Testis (tissue), 3 donors: ENCODE results near the gene ALDH3B2. TPM values are rescaled to one million over a fixed set of nuclear protein-coding genes. Genes with fewer than 3 reads are reported as not detected.

Experiments
- DNase-seq: peaks from one replicate; pipeline ENCODE4 v3.0.0-alpha.2; 2019
- H3K27ac ChIP-seq, 2 donors: fragments of 200-600 bp; sonication (generic); one replicate each; pipeline ENCODE4 v1.5.1; 2019
- H3K27me3 ChIP-seq: fragments of 200-600 bp; sonication (generic); one replicate; pipeline ENCODE4 v1.5.1; 2019
- H3K36me3 ChIP-seq: fragments of 200-600 bp; sonication (generic); one replicate; pipeline ENCODE4 v1.5.1; 2017; ENCODE audit warnings: low read depth; ENCODE audit errors: missing control alignments
- H3K4me1 ChIP-seq: fragments of 200-600 bp; sonication (generic); one replicate; pipeline ENCODE4 v1.5.1; 2019
- H3K4me3 ChIP-seq, 2 donors: fragments of 200-600 bp; sonication (generic); one replicate each; pipeline ENCODE4 v1.5.1; 2017 to 2019
- H3K9me3 ChIP-seq: fragments of 200-600 bp; sonication (generic); one replicate; pipeline ENCODE4 v1.5.1; 2017
- CTCF ChIP-seq, 3 experiments: fragments of 450-650 bp in 2 of 3; fragments of 200-600 bp in 1 of 3; sonication (generic) in 1 of 3; IDR thresholded peaks; one replicate each; pipeline ENCODE4 v1.5.1; 2016 to 2019; ENCODE audit warnings: antibody characterized with exemption in 3 of 3, mild to moderate bottlenecking in 2 of 3, moderate library complexity in 1 of 3
- POLR2A ChIP-seq: fragments of 450-650 bp; IDR thresholded peaks from one replicate; pipeline ENCODE4 v1.6.1; 2017; ENCODE audit warnings: antibody characterized with exemption, mild to moderate bottlenecking, moderate library complexity
- WGBS, 2 donors: methylation state at CpG; one replicate each; pipeline ENCODE4 v1.1.5; 2018; 5-methylcytosine and 5-hydroxymethylcytosine counted together
- intact Hi-C: fragments of 100-400 bp; cut with DNase I; formaldehyde crosslinking; loops from one replicate; pipeline ENCODE4 v1.15.1; 2023; ENCODE audit warnings: low total_unique reads
- polyA plus RNA-seq: library from polyadenylated mRNA; stranded (reverse); fragments of 350-450 nt; fragmentation: Illumina TruSeq; extraction: RNeasy Lipid Tissue Mini Kit (QIAGEN cat#74804); gene quantifications from one replicate; pipeline ENCODE4 v1.2.3, GENCODE V29; 2014; ENCODE audit warnings: low read depth, low replicate concordance; ENCODE audit not compliant: insufficient read depth
- total RNA-seq, 2 donors: library from RNA; depleted of rRNA; stranded (reverse); fragments of >200 nt; gene quantifications; one replicate each; pipeline ENCODE4 v1.2.3, GENCODE V29; 2016

The ALDH3B2 gene
- total and polyA plus RNA-seq, 3 donors from 2014 or later = 0.19 TPM; not detected in 2

GRCh38 chr11:67657300-67657699, 17.1 kb downstream of the ALDH3B2 start:
- no peaks in the 10 kb centered on the region for H3K36me3 ChIP-seq
- H3K4me3 ChIP-seq = no peak overlapping the region
- 46 to 52% methylated on average over 3 of the region's 3 CpGs for WGBS, 2 donors
- intact Hi-C loops = no loop called here
- TF ChIP-seq CTCF (IDR thresholded peaks at IDR 0.05) (no peak), POLR2A (no peak)
- H3K9me3 ChIP-seq = no peaks in the 10 kb centered on the region
- DNase-seq = no peak
- H3K27me3 ChIP-seq = no peaks in the 10 kb centered on the region
- H3K4me1 ChIP-seq = no peaks in the 10 kb centered on the region
- no peak overlapping the region for H3K27ac ChIP-seq

GRCh38 chr11:67656278-67656922, 18.0 kb downstream of the ALDH3B2 start:
- H3K4me1 ChIP-seq = no peaks in the 10 kb centered on the region
- no peaks in the 10 kb centered on the region for H3K36me3 ChIP-seq
- H3K27me3 ChIP-seq = no peaks in the 10 kb centered on the region
- whole genome bisulfite sequencing, 2 donors = 90 to 94% methylated on average over 4 of the region's 4 CpGs
- intact Hi-C loops = no loop called here
- no peak for TF ChIP-seq CTCF (IDR thresholded peaks at IDR 0.05)
- no peak for TF ChIP-seq POLR2A
- no peak for DNase-seq
- no peaks in the 10 kb centered on the region for H3K9me3 ChIP-seq
- H3K27ac ChIP-seq = no peak overlapping the region
- H3K4me3 ChIP-seq = no peak overlapping the region

GRCh38 chr11:67654225-67654624, 20.2 kb downstream of the ALDH3B2 start:
- TF ChIP-seq POLR2A (no peak), CTCF (IDR thresholded peaks at IDR 0.05) (no peak)
- WGBS, 2 donors = 61 to 69% methylated on average over 9 of the region's 9 CpGs
- no peak overlapping the region for H3K27ac ChIP-seq
- no peak overlapping the region for H3K4me3 ChIP-seq
- intact Hi-C loops = no loop called here
- DNase-seq = no peak
- no peaks in the 10 kb centered on the region for H3K27me3 ChIP-seq
- H3K4me1 ChIP-seq = no peaks in the 10 kb centered on the region
- no peaks in the 10 kb centered on the region for H3K9me3 ChIP-seq
- H3K36me3 ChIP-seq = no peaks in the 10 kb centered on the region

GRCh38 chr11:67652965-67653845, 21.2 kb downstream of the ALDH3B2 start:
- intact Hi-C loops = no loop called here
- DNase-seq = no peak
- H3K27ac ChIP-seq = no peak overlapping the region
- TF ChIP-seq CTCF (IDR thresholded peaks at IDR 0.05) (no peak), POLR2A (no peak)
- H3K36me3 ChIP-seq = no peaks in the 10 kb centered on the region
- H3K27me3 ChIP-seq = no peaks in the 10 kb centered on the region
- WGBS, 2 donors = 84 to 88% methylated on average over 14 to 15 of the region's 15 CpGs
- no peaks in the 10 kb centered on the region for H3K4me1 ChIP-seq
- no peaks in the 10 kb centered on the region for H3K9me3 ChIP-seq
- no peak overlapping the region for H3K4me3 ChIP-seq
